ENCODE data around the gene LCE7A.

The LCE7A gene, protein sequence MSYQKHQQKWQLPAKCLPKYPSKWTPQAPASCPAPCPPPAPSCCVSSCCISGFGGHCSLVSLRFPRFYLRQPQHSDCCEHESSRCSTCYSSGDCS

DNA sequence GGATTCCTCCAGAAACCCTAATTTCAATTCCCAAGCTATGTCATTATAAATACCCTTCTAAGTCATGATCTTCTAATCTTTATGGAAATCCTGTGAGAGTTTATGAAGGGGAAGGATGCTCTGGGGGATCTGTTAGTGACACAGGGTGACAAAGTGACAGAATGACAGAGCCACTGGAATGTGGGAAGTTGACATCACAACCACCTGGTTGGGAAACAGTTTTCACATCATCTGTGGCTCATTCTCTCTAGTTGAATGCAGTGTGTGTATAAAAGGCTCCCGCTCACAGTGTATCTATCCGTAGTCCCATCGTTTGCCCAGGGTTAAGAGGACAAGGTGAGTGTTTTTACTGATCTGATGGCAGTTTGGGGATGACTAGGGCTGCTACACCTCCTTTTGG is at the start of gene LCE7A:
Gene LCE7A, plus strand, starts transcription at position 301 of the 400 bp plus-strand sequence. CDS start 702 bp downstream, outside the sequence.
- peaks cover 61% of the 10 kb centered on the region for H3K9me3 ChIP-seq (ENCODE audit: control insufficient read depth, low read depth, low read length)

DNA sequence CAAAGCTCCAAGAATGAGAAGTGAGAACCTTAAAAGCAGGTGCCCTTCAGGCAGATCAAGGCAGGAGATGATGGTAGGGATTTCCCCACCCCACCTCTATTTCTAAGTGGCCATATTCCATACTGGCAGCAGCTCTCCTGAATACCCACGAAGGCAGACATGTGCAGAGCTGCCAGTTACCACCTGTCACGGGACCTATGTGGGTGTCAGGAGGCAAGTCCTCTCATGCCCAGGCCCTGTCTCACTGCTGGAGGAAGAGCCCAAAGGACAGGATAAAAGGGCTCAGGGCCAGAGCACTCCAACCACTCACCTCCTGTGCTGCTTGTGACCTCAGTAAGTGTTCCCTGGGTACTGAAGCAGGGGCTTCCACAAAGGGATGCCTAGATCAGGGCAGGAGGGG is 48.7 kb upstream of the LCE7A start:
- no peak overlapping the region for H3K9ac ChIP-seq (ENCODE audit: low read length)
- no peaks in the 10 kb centered on the region for H3K27me3 ChIP-seq (ENCODE audit: control insufficient read depth, insufficient read depth, low read length)
- peaks cover 80% of the 10 kb centered on the region for H3K9me3 ChIP-seq (ENCODE audit: control insufficient read depth, low read depth, low read length)
- no peaks in the 10 kb centered on the region for H3K4me1 ChIP-seq (ENCODE audit: control insufficient read depth, low read depth, low read length)
- H3K4me3 ChIP-seq (ENCODE audit: low read length), result no peak overlapping the region
- H3K36me3 ChIP-seq (ENCODE audit: control insufficient read depth, low read depth, low read length), result no peaks in the 10 kb centered on the region
- H3K27ac ChIP-seq (ENCODE audit: low read length), result no peak overlapping the region

More for the DNA sequence above, at the start of gene LCE7A:
- Histone ChIP-seq H3K27me3 (ENCODE audit: control insufficient read depth, insufficient read depth, low read length) (no peaks in the 10 kb centered on the region), H3K4me3 (ENCODE audit: low read length) (no peak within 1 kb of the TSS), H3K36me3 (ENCODE audit: control insufficient read depth, low read depth, low read length) (no peaks in the 10 kb centered on the region), H3K9ac (ENCODE audit: low read length) (no peak within 1 kb of the TSS), H3K4me1 (ENCODE audit: control insufficient read depth, low read depth, low read length) (no peaks in the 10 kb centered on the region), H3K27ac (ENCODE audit: low read length) (no peak within 1 kb of the TSS)

DNA sequence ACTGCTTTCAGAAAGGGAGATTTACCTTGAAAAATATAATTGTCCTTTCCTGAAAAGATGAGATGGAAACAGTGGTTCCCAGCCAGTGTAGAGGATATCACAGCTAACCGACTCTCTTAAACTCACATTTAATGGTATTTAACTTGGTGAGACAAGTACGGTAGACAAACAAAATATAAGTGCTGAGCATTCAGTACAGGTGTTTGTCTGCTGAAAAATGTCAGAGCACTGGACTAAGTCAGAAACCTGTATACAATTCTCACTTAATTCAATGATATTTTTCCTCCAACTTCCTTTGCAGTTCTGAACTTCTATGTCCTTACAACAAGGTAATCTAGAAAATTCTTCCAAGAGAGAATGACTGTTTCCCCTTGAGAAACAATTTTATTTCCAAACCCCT is 48.1 kb upstream of the LCE7A start, which contains the start of gene LCE1B:
Gene LCE1B, plus strand, starts transcription at position 301 of the 400 bp plus-strand sequence. CDS start 476 bp downstream, outside the sequence.
- Histone ChIP-seq H3K27ac (ENCODE audit: low read length) (no peak within 1 kb of the TSS), H3K36me3 (ENCODE audit: control insufficient read depth, low read depth, low read length) (no peaks in the 10 kb centered on the region), H3K27me3 (ENCODE audit: control insufficient read depth, insufficient read depth, low read length) (no peaks in the 10 kb centered on the region), H3K9me3 (ENCODE audit: control insufficient read depth, low read depth, low read length) (peaks cover 77% of the 10 kb centered on the region), H3K4me1 (ENCODE audit: control insufficient read depth, low read depth, low read length) (no peaks in the 10 kb centered on the region), H3K9ac (ENCODE audit: low read length) (no peak within 1 kb of the TSS), H3K4me3 (ENCODE audit: low read length) (no peak within 1 kb of the TSS)

DNA sequence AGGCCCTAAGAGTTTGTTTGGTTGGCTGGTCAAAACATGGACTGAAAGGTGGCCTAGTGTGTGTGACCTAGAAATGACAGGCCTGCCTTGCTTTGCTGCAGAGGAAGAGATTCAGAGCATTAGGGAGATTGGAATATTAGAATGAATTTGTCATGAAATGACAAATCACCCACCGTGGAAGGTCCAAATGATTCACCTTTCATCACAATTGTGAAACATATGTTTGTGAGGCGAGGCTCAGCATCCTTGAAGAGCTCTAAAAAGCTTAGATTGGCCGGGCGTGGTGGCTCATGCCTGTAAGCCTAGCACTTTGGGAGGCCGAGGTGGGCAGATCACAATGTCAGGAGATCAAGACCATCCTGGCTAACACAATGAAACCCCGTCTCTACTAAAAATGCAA is 42.5 kb upstream of the LCE7A start:
- Histone ChIP-seq H3K27me3 (ENCODE audit: control insufficient read depth, insufficient read depth, low read length) (no peaks in the 10 kb centered on the region), H3K4me3 (ENCODE audit: low read length) (no peak overlapping the region), H3K9me3 (ENCODE audit: control insufficient read depth, low read depth, low read length) (peaks cover 59% of the 10 kb centered on the region)

DNA sequence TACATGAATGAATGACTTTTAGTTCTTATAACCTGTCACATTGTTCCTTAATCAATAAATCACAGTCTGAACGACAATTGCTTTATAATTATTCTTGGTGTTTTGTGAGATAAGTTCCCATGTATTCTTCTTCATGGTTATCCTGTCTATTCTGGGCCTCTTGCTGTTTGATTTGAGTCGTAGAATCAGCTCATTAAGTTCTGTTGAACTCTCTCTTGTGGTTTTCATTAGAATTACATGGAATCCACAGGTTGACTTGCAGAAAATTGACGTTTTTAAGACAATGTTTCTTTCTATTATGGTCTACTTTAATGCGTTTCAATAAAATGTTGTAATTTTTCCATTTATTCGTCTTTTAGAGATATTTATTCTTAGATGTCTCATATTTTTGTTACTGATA is 36.5 kb upstream of the LCE7A start:
- Histone ChIP-seq H3K9me3 (ENCODE audit: control insufficient read depth, low read depth, low read length) (peaks cover 64% of the 10 kb centered on the region), H3K27me3 (ENCODE audit: control insufficient read depth, insufficient read depth, low read length) (no peaks in the 10 kb centered on the region), H3K4me1 (ENCODE audit: control insufficient read depth, low read depth, low read length) (no peaks in the 10 kb centered on the region), H3K9ac (ENCODE audit: low read length) (no peak overlapping the region), H3K36me3 (ENCODE audit: control insufficient read depth, low read depth, low read length) (no peaks in the 10 kb centered on the region), H3K4me3 (ENCODE audit: low read length) (no peak overlapping the region), H3K27ac (ENCODE audit: low read length) (no peak overlapping the region)

More for the DNA sequence above, 42.5 kb upstream of the LCE7A start:
- Histone ChIP-seq H3K36me3 (ENCODE audit: control insufficient read depth, low read depth, low read length) (no peaks in the 10 kb centered on the region), H3K9ac (ENCODE audit: low read length) (no peak overlapping the region), H3K27ac (ENCODE audit: low read length) (no peak overlapping the region), H3K4me1 (ENCODE audit: control insufficient read depth, low read depth, low read length) (no peaks in the 10 kb centered on the region)

DNA sequence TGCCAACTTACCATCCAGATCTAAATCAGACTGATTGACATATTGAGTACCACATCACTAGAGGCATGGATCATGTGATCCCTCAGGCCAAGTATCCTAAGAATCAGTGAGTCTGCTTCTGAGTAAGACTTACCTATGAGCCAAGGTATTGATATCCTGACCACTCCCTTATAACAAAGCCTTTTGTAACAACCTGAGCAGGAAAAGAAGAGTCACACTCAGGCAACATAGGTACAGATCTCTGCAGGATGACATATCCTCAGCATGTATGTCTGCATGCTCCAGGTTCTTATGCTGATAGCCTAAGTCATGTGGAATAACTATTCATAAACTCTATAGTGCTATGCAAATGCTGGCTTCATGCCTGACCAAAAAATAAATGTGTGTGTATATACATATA is 34.8 kb upstream of the LCE7A start:
- H3K9me3 ChIP-seq (ENCODE audit: control insufficient read depth, low read depth, low read length), result peaks cover 68% of the 10 kb centered on the region
- no peaks in the 10 kb centered on the region for H3K27me3 ChIP-seq (ENCODE audit: control insufficient read depth, insufficient read depth, low read length)
- no peaks in the 10 kb centered on the region for H3K36me3 ChIP-seq (ENCODE audit: control insufficient read depth, low read depth, low read length)
- no peaks in the 10 kb centered on the region for H3K4me1 ChIP-seq (ENCODE audit: control insufficient read depth, low read depth, low read length)
- H3K27ac ChIP-seq (ENCODE audit: low read length), result no peak overlapping the region
- no peak overlapping the region for H3K9ac ChIP-seq (ENCODE audit: low read length)
- H3K4me3 ChIP-seq (ENCODE audit: low read length), result no peak overlapping the region

DNA sequence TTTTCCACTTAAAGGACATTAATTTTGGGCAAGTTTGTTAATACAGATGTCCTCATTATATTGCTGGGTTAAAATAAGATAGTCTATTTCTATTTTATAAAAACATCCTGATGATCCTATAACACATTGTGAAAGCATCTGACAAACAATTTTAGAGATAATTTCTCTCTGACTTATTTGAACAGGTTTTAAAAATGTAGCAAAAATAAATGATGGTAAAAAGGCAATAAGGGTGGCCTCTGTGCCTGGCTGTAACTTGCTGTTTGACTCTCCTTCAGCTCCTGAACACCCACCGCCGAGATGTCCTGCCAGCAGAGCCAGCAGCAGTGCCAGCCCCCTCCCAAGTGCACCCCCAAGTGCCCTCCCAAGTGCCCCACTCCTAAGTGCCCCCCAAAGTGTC is 32.6 kb upstream of the LCE7A start, which contains the start of gene LCE1A:
Gene LCE1A, plus strand, starts transcription at position 301 of the 400 bp plus-strand sequence. Its CDS starts 0 bp downstream, at position 301.
- Histone ChIP-seq H3K9ac (ENCODE audit: low read length) (no peak within 1 kb of the TSS), H3K36me3 (ENCODE audit: control insufficient read depth, low read depth, low read length) (no peaks in the 10 kb centered on the region), H3K4me1 (ENCODE audit: control insufficient read depth, low read depth, low read length) (no peaks in the 10 kb centered on the region), H3K4me3 (ENCODE audit: low read length) (no peak within 1 kb of the TSS), H3K9me3 (ENCODE audit: control insufficient read depth, low read depth, low read length) (peaks cover 67% of the 10 kb centered on the region), H3K27me3 (ENCODE audit: control insufficient read depth, insufficient read depth, low read length) (no peaks in the 10 kb centered on the region), H3K27ac (ENCODE audit: low read length) (no peak within 1 kb of the TSS)

DNA sequence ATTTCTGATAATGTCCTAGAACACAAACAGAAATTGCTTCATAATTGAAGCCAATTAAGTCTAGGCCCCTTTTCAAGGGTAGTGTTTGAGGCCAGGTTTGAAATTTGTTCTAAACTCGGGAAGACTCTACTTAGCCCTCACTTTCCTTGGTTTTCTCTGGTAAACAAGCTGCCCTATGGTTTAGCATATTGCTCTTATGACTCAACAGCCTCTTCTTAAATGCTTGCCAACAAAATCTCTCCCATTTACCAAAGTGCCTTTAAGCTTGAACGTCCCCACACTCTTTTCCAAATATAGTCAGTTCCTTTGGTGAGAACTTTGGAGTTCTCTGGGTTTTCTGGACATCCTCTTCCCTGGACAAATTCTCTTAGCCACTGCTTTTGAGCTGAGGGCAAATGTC is 22.9 kb upstream of the LCE7A start:
- Histone ChIP-seq H3K4me1 (ENCODE audit: control insufficient read depth, low read depth, low read length) (no peaks in the 10 kb centered on the region), H3K36me3 (ENCODE audit: control insufficient read depth, low read depth, low read length) (no peaks in the 10 kb centered on the region), H3K27ac (ENCODE audit: low read length) (no peak overlapping the region), H3K27me3 (ENCODE audit: control insufficient read depth, insufficient read depth, low read length) (no peaks in the 10 kb centered on the region), H3K9me3 (ENCODE audit: control insufficient read depth, low read depth, low read length) (peaks cover 41% of the 10 kb centered on the region), H3K9ac (ENCODE audit: low read length) (no peak overlapping the region), H3K4me3 (ENCODE audit: low read length) (no peak overlapping the region)

DNA sequence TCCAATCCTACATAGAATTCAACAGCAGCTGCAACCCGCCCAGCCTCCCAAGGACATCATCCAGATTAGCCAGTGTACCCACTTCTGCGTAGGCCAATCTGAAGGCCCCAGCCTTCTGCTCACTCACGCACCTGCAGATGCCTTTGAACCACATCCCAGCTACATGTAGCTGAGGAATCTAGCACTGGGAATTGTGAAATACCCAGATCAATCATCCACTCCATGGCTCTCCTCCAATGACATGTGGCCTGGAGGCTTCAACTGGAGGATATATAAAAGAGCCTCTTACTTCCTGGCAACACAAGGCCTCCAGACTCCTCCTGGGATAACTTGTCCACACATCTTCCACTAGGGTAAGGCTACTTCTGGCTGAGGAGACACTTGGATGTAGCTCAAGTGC is 17.2 kb upstream of the LCE7A start, which contains the start of gene LCE6A:
Gene LCE6A, plus strand, starts transcription at position 301 of the 400 bp plus-strand sequence. CDS start 665 bp downstream, outside the sequence.
- Histone ChIP-seq H3K9me3 (ENCODE audit: control insufficient read depth, low read depth, low read length) (peaks cover 69% of the 10 kb centered on the region), H3K4me1 (ENCODE audit: control insufficient read depth, low read depth, low read length) (no peaks in the 10 kb centered on the region), H3K9ac (ENCODE audit: low read length) (no peak within 1 kb of the TSS), H3K27ac (ENCODE audit: low read length) (no peak within 1 kb of the TSS), H3K27me3 (ENCODE audit: control insufficient read depth, insufficient read depth, low read length) (no peaks in the 10 kb centered on the region), H3K4me3 (ENCODE audit: low read length) (no peak within 1 kb of the TSS), H3K36me3 (ENCODE audit: control insufficient read depth, low read depth, low read length) (no peaks in the 10 kb centered on the region)

DNA sequence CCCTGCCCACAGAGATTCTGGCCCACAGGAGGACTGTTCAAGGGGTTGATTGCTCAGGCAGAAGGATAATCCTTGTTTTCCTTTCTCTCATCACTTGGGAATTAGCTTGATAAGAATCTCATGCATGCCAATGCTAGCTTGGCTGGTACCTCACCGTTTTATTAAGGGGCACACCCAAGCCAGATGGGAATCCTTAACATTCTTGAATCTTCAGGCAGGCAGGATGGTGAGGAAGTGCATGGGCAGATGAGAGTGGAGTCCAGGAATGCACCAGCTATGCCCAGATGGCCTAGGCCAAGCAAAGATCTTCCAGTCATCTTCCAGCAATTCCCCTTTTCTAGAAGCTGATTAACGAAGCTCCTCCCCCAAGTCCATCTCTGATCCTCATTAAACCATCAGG is 4.1 kb upstream of the LCE7A start:
- Histone ChIP-seq H3K36me3 (ENCODE audit: control insufficient read depth, low read depth, low read length) (no peaks in the 10 kb centered on the region), H3K27me3 (ENCODE audit: control insufficient read depth, insufficient read depth, low read length) (no peaks in the 10 kb centered on the region), H3K27ac (ENCODE audit: low read length) (no peak overlapping the region), H3K9ac (ENCODE audit: low read length) (no peak overlapping the region), H3K4me1 (ENCODE audit: control insufficient read depth, low read depth, low read length) (no peaks in the 10 kb centered on the region), H3K9me3 (ENCODE audit: control insufficient read depth, low read depth, low read length) (peaks cover 63% of the 10 kb centered on the region), H3K4me3 (ENCODE audit: low read length) (no peak overlapping the region)

DNA sequence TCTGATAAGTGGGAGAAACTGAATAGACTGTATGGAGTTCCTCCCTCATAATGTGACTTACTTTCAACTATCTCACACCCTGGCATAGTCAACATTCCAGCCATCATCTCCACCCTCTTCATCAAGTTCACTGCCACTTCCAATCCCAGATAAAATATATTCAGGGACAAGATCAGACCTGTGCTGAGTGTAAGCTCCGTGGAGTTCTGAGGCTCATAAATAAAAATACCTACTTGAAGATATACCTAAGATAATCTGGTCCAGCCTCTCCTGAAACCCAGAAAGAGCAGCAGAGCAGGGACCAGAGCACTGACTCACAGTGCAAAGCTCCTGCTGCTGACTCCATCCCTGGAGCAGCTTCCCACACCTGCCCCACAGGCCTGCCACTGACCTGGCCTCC is 1.7 kb upstream of the LCE7A start:
- peaks cover 66% of the 10 kb centered on the region for H3K9me3 ChIP-seq (ENCODE audit: control insufficient read depth, low read depth, low read length)
- no peak overlapping the region for H3K9ac ChIP-seq (ENCODE audit: low read length)
- H3K27ac ChIP-seq (ENCODE audit: low read length), result no peak overlapping the region
- no peaks in the 10 kb centered on the region for H3K4me1 ChIP-seq (ENCODE audit: control insufficient read depth, low read depth, low read length)
- H3K27me3 ChIP-seq (ENCODE audit: control insufficient read depth, insufficient read depth, low read length), result no peaks in the 10 kb centered on the region
- no peaks in the 10 kb centered on the region for H3K36me3 ChIP-seq (ENCODE audit: control insufficient read depth, low read depth, low read length)
- no peak overlapping the region for H3K4me3 ChIP-seq (ENCODE audit: low read length)

DNA sequence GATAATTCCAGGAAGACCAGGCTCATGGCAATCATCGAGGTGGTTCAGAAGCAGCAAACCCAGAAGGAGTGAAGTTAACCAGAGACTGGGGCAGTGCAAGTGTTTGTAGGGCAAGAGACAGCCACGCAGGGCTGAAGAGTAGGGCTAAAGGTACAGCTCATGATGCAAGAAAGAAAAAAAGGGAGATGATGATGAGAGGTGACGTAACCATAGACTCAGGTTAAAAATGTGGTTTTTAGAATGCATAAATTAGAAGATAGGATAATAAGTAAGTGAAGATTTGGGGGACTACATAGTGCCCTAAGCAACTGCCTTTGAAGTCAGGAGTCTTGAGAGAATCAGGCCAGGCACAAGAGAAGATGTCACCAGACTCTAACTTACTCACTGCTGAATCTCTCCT is 333 bp downstream of the LCE7A start:
- H3K27ac ChIP-seq (ENCODE audit: low read length), result no peak overlapping the region
- H3K4me1 ChIP-seq (ENCODE audit: control insufficient read depth, low read depth, low read length), result no peaks in the 10 kb centered on the region
- H3K9ac ChIP-seq (ENCODE audit: low read length), result no peak overlapping the region
- H3K27me3 ChIP-seq (ENCODE audit: control insufficient read depth, insufficient read depth, low read length), result no peaks in the 10 kb centered on the region
- peaks cover 61% of the 10 kb centered on the region for H3K9me3 ChIP-seq (ENCODE audit: control insufficient read depth, low read depth, low read length)
- no peak overlapping the region for H3K4me3 ChIP-seq (ENCODE audit: low read length)
- no peaks in the 10 kb centered on the region for H3K36me3 ChIP-seq (ENCODE audit: control insufficient read depth, low read depth, low read length)
